HG02852 (cell line): Measurements from ENCODE around the gene MAD2L2.
"Not testable (repeated sequence)": the region's sequence is repeated elsewhere in the genome, so short reads cannot be mapped to it uniquely, and the experiment has no call there.

ENCODE experiments used
- ATAC-seq: cut with Tn5 transposase; IDR thresholded peaks from one replicate; pipeline ENCODE4 v1.9.1; 2021; ENCODE audit warnings: mild to moderate bottlenecking, moderate library complexity; ENCODE audit not compliant: unreplicated experiment

The MAD2L2 gene

GRCh38 chr1:11654137-11654938 lies 26.6 kb downstream of the MAD2L2 start, which contains the start of the genes FBXO2 and FBXO44:
TSS of gene FBXO2 (minus strand) at chr1:11654429. CDS start at chr1:11654340, 89 bp downstream.
TSS of gene FBXO44 (plus strand) at chr1:11654877. CDS start at chr1:11655836, 959 bp downstream.
- ATAC-seq: peak; percentile 83

GRCh38 chr1:11653861-11654136 lies 27.1 kb downstream of the MAD2L2 start:
- ATAC-seq: no peak

GRCh38 chr1:11653101-11653860 lies 27.7 kb downstream of the MAD2L2 start:
- ATAC-seq: no peak

GRCh38 chr1:11652203-11652780 lies 28.7 kb downstream of the MAD2L2 start:
- no peak for ATAC-seq

- no peak for ATAC-seq
Measured at GRCh38 chr1:11651017-11651416, 29.9 kb downstream of the MAD2L2 start.

- ATAC-seq: no peak
Measured at GRCh38 chr1:11650331-11650991, 30.5 kb downstream of the MAD2L2 start.

GRCh38 chr1:11649624-11650330 lies 31.2 kb downstream of the MAD2L2 start:
- ATAC-seq: no peak

GRCh38 chr1:11649237-11649623 lies 31.7 kb downstream of the MAD2L2 start:
- no peak for ATAC-seq

- no peak for ATAC-seq
Measured at GRCh38 chr1:11648732-11649158, 32.2 kb downstream of the MAD2L2 start.

GRCh38 chr1:11648039-11648438 lies 32.9 kb downstream of the MAD2L2 start:
- ATAC-seq: no peak

GRCh38 chr1:11647333-11647732 lies 33.6 kb downstream of the MAD2L2 start:
- no peak for ATAC-seq

GRCh38 chr1:11646317-11646716 lies 34.6 kb downstream of the MAD2L2 start:
- no peak for ATAC-seq

- ATAC-seq: no peak
Measured at GRCh38 chr1:11645670-11646265, 35.2 kb downstream of the MAD2L2 start.

GRCh38 chr1:11645270-11645669 lies 35.7 kb downstream of the MAD2L2 start:
- no peak for ATAC-seq

GRCh38 chr1:11643782-11644181 lies 37.2 kb downstream of the MAD2L2 start:
- ATAC-seq: no peak

GRCh38 chr1:11642418-11643017 lies 38.4 kb downstream of the MAD2L2 start:
- not testable (repeated sequence) for ATAC-seq

GRCh38 chr1:11641776-11642305 lies 39.1 kb downstream of the MAD2L2 start:
- no peak for ATAC-seq

GRCh38 chr1:11640944-11641343 lies 40.0 kb downstream of the MAD2L2 start:
- no peak for ATAC-seq

- no peak for ATAC-seq
Measured at GRCh38 chr1:11640101-11640500, 40.8 kb downstream of the MAD2L2 start.

GRCh38 chr1:11639372-11639771 lies 41.6 kb downstream of the MAD2L2 start:
- ATAC-seq: no peak
